Sigmoid colon (tissue), 7 donors: Measurements from ENCODE around the gene PET117. TPM values are rescaled to one million over a fixed set of nuclear protein-coding genes. Genes with fewer than 3 reads are reported as not detected.
"Not testable (repeated sequence)": the region's sequence is repeated elsewhere in the genome, so short reads cannot be mapped to it uniquely, and the experiment has no call there.

Experiments
- DNase-seq: peaks from one replicate; pipeline ENCODE4 v3.0.0-alpha.2; 2019
- H3K27ac ChIP-seq, 4 donors: fragments of 200-600 bp; sonication (generic); one replicate each; pipeline ENCODE4 v1.5.1; 2016 to 2019; ENCODE audit warnings: mild to moderate bottlenecking in 1 of 4
- H3K27me3 ChIP-seq, 3 donors: fragments of 200-600 bp; sonication (generic); one replicate each; pipeline ENCODE4 v1.5.1; 2019; ENCODE audit warnings: mild to moderate bottlenecking in 1 of 3
- H3K36me3 ChIP-seq, 4 donors: fragments of 200-600 bp; sonication (generic); one replicate each; pipeline ENCODE4 v1.5.1; 2016 to 2019
- H3K4me1 ChIP-seq, 4 donors: fragments of 200-600 bp; sonication (generic); one replicate each; pipeline ENCODE4 v1.5.1; 2017 to 2019
- H3K4me3 ChIP-seq, 4 donors: fragments of 200-600 bp; sonication (generic); one replicate each; pipeline ENCODE4 v1.5.1; 2017 to 2019; ENCODE audit warnings: mild to moderate bottlenecking in 2 of 4, moderate library complexity in 1 of 4
- H3K9me3 ChIP-seq, 4 donors: fragments of 200-600 bp in 3 of 4; sonication (generic) in 3 of 4; one replicate each; pipeline versions ENCODE4 v1.5.1 to v1.6.1; 2013 to 2019
- EP300 ChIP-seq, 4 donors: sonication (generic); formaldehyde crosslinking; IDR thresholded peaks; one replicate each; pipeline ENCODE4 v1.6.1; 2017; ENCODE audit warnings: antibody characterized with exemption in 4 of 4
- POLR2A ChIP-seq, 2 donors: fragments of 450-650 bp; IDR thresholded peaks; one replicate each; pipeline ENCODE4 v1.6.1; 2016; ENCODE audit warnings: antibody characterized with exemption in 2 of 2, mild to moderate bottlenecking in 2 of 2, moderate library complexity in 2 of 2
- POLR2AphosphoS5 ChIP-seq, 4 donors: sonication (generic); formaldehyde crosslinking; IDR thresholded peaks; one replicate each; pipeline ENCODE4 v1.6.1; 2017; ENCODE audit warnings: antibody characterized with exemption in 4 of 4
- WGBS, 2 donors: extraction: QIAGEN DNeasy Blood & Tissue Kit; methylation state at CpG; one replicate each; pipeline ENCODE4 v1.1.7; 2013; 5-methylcytosine and 5-hydroxymethylcytosine counted together
- intact Hi-C: fragments of 100-400 bp; cut with DNase I; formaldehyde crosslinking; loops from one replicate; pipeline ENCODE4 v1.15.1; 2023
- polyA plus RNA-seq, 3 donors: library from polyadenylated mRNA; stranded (reverse); fragments of 200-250 nt; gene quantifications; one replicate each; pipeline ENCODE4 v1.2.3, GENCODE V29; 2013
- total RNA-seq, 4 donors: library from RNA; depleted of rRNA; stranded (reverse); fragments of >200 nt; gene quantifications; one replicate each; pipeline ENCODE4 v1.1.0, GENCODE V29; 2016
- TF ChIP-seq, protein P1 (sequence below), 4 experiments: fragments of 450-650 bp in 3 of 4; fragments of 200-600 bp in 1 of 4; IDR thresholded peaks; one replicate each; pipeline ENCODE4 v1.5.1; 2016 to 2019; ENCODE audit warnings: antibody characterized with exemption in 4 of 4, mild to moderate bottlenecking in 3 of 4, moderate library complexity in 2 of 4
- donor health status: healthy with polysubstance abuse.
- donor health status: Bipolar disorder and iron deficiency.
- donor health status: healthy.

Gene PET117
- total and polyA plus RNA-seq, 7 donors = 7.8 to 21.0 (median 17.8) TPM

GRCh38 chr20:18176318-18176785, 38.7 kb downstream of the PET117 start:
- peaks cover 0 to 3% (median 1%) of the 10 kb centered on the region in 4 donors for H3K9me3 ChIP-seq
- intact Hi-C loops = no loop called here
- TF ChIP-seq, protein P1, sequence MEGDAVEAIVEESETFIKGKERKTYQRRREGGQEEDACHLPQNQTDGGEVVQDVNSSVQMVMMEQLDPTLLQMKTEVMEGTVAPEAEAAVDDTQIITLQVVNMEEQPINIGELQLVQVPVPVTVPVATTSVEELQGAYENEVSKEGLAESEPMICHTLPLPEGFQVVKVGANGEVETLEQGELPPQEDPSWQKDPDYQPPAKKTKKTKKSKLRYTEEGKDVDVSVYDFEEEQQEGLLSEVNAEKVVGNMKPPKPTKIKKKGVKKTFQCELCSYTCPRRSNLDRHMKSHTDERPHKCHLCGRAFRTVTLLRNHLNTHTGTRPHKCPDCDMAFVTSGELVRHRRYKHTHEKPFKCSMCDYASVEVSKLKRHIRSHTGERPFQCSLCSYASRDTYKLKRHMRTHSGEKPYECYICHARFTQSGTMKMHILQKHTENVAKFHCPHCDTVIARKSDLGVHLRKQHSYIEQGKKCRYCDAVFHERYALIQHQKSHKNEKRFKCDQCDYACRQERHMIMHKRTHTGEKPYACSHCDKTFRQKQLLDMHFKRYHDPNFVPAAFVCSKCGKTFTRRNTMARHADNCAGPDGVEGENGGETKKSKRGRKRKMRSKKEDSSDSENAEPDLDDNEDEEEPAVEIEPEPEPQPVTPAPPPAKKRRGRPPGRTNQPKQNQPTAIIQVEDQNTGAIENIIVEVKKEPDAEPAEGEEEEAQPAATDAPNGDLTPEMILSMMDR (IDR thresholded peaks at IDR 0.05) = no peak
- no peak overlapping the region for H3K4me3 ChIP-seq
- no peaks in the 10 kb centered on the region for H3K27me3 ChIP-seq
- 82 to 97% methylated on average over 8 of the region's 8 CpGs for WGBS, 2 donors
- no peak overlapping the region for H3K27ac ChIP-seq
- H3K4me1 ChIP-seq = no peaks in the 10 kb centered on the region
- H3K36me3 ChIP-seq = peaks cover 0 to 27% (median 10%) of the 10 kb centered on the region in 4 donors
- no peak for DNase-seq

GRCh38 chr20:18180366-18180765, 42.7 kb downstream of the PET117 start:
- H3K27ac ChIP-seq, intact Hi-C loops, H3K4me3 ChIP-seq, H3K27me3 ChIP-seq, DNase-seq, H3K9me3 ChIP-seq, H3K4me1 ChIP-seq: not testable (repeated sequence)
- H3K36me3 ChIP-seq = peaks cover 16 to 60% (median 29%) of the 10 kb centered on the region in 4 donors

GRCh38 chr20:18180815-18181214, 43.2 kb downstream of the PET117 start:
- Histone ChIP-seq H3K36me3 (peaks cover 20 to 65% (median 30%) of the 10 kb centered on the region in 4 donors), H3K27me3 (no peaks in the 10 kb centered on the region), H3K4me3 (no peak overlapping the region), H3K9me3 (peaks cover 0 to 3% (median 1%) of the 10 kb centered on the region in 4 donors), H3K4me1 (no peaks in the 10 kb centered on the region), H3K27ac (no peak overlapping the region)
- intact Hi-C loops = no loop called here
- TF ChIP-seq POLR2AphosphoS5 (IDR thresholded peaks at IDR 0.05) = no peak
- TF ChIP-seq, protein P1 (IDR thresholded peaks at IDR 0.05) = no peak
- TF ChIP-seq EP300 (IDR thresholded peaks at IDR 0.05) = no peak
- TF ChIP-seq POLR2A (IDR thresholded peaks at IDR 0.05) = no peak
- no peak for DNase-seq
- 98 to 100% methylated on average over 1 of the region's 1 CpG for WGBS, 2 donors

GRCh38 chr20:18187020-18187419, 49.4 kb downstream of the PET117 start:
- TF ChIP-seq EP300 (IDR thresholded peaks at IDR 0.05) = no peak
- no peak for TF ChIP-seq POLR2AphosphoS5 (IDR thresholded peaks at IDR 0.05)
- TF ChIP-seq, protein P1 (IDR thresholded peaks at IDR 0.05) = no peak
- TF ChIP-seq POLR2A (IDR thresholded peaks at IDR 0.05) = no peak
- Histone ChIP-seq H3K36me3 (peaks cover 21 to 77% (median 35%) of the 10 kb centered on the region in 4 donors), H3K27ac (peak overlapping the region in 1 of 4 donors; percentile 17), H3K4me1 (no peaks in the 10 kb centered on the region), H3K9me3 (no peaks in the 10 kb centered on the region), H3K4me3 (no peak overlapping the region), H3K27me3 (no peaks in the 10 kb centered on the region)
- intact Hi-C loops = no loop called here
- DNase-seq = no peak
- WGBS, 2 donors = 94 to 95% methylated on average over 5 of the region's 5 CpGs

DNA sequence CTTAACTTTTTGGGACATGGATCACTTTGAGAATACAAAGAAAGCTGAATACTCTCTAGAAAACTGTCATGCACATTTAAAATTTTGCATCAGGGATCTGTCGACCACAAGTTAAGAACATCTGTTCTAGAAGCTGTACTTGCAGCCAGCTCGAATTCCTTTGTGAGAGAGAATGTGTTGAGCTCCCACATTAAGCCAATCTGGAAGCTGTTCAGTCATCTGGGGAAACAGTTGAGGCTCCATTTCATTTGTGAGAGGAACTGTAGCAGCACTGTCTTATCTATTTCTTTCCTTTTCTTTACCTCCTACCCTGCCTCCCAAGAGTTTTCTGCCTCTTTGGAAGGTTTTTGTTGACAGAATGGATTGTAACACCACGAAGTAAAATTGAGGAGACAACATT, 50.8 kb downstream of the PET117 start:
- DNase-seq = no peak
- Histone ChIP-seq H3K27ac (no peak overlapping the region), H3K27me3 (no peaks in the 10 kb centered on the region), H3K4me3 (no peak overlapping the region), H3K4me1 (no peaks in the 10 kb centered on the region), H3K9me3 (no peaks in the 10 kb centered on the region), H3K36me3 (peaks cover 16 to 62% (median 31%) of the 10 kb centered on the region in 4 donors)
- intact Hi-C loops = no loop called here
- TF ChIP-seq EP300 (IDR thresholded peaks at IDR 0.05) (no peak), POLR2A (IDR thresholded peaks at IDR 0.05) (no peak), POLR2AphosphoS5 (IDR thresholded peaks at IDR 0.05) (no peak)
- TF ChIP-seq, protein P1 (IDR thresholded peaks at IDR 0.05) = no peak
- WGBS, 2 donors = 65 to 72% methylated on average over 3 of the region's 3 CpGs
